HepG2 (cell line): ENCODE measurements around the gene CC2D1A. TPM values are rescaled to one million over a fixed set of nuclear protein-coding genes. Genes with fewer than 3 reads are reported as not detected.

Source experiments
- ATAC-seq: fragments of 200-7000 bp; cut with Tn5 transposase; 3 replicates; pipeline ENCODE4 v1.9.1; 2020; ENCODE audit warnings: mild to moderate bottlenecking, moderate library complexity
- BruUV-seq: library from RNA; stranded (reverse); fragments of 400-500 nt; replicated peaks from 2 replicates; lab custom pipeline; 2021; lab: Mats Ljungman, UMichigan
- CTCF ChIA-PET: fragments of 300-600 bp; formaldehyde crosslinking; extraction: SDS; loops from one replicate; lab custom pipeline; 2021; ENCODE audit warnings: low total read pairs, inconsistent platforms, low intra/inter-chr PET ratio; lab: Yijun Ruan, JAX
- POLR2A ChIA-PET: fragments of 350-600 bp; sonication (Branson Sonifier 250); formaldehyde crosslinking; loops from one replicate; lab custom pipeline; 2020; ENCODE audit warnings: antibody characterized with exemption, inconsistent platforms; lab: Yijun Ruan, JAX
- DNase-seq: peaks from one replicate; pipeline ENCODE4 v3.0.0-alpha.2; 2015; ENCODE audit warnings: low spot score
- FAIRE-seq: peaks from 3 replicates; lab custom pipeline; 2011; peaks lifted over from hg19 to GRCh38; lab: Jason Lieb, UNC
- H2AFZ ChIP-seq: one replicate; pipeline ENCODE4 v1.6.1; 2011; ENCODE audit warnings: low read length, inconsistent platforms
- H3K27ac ChIP-seq: fragments of 300-600 bp; 3 replicates; pipeline ENCODE4 v1.8.0; 2011; ENCODE audit warnings: mixed run types, mild to moderate bottlenecking, mixed read lengths, low read length, inconsistent platforms; ENCODE audit not compliant: insufficient read depth; ENCODE audit errors: extremely low read length
- H3K27me3 ChIP-seq, 2 experiments: fragments of 200-600 bp in 1 of 2; 2 replicates in 1 of 2; 3 replicates in 1 of 2; pipeline versions ENCODE4 v1.6.0 to v1.8.0; 2011; ENCODE audit warnings: low read length in 2 of 2, mild to moderate bottlenecking in 2 of 2, moderate library complexity in 2 of 2, inconsistent platforms in 1 of 2; ENCODE audit not compliant: insufficient read depth in 2 of 2, control insufficient read depth in 1 of 2
- H3K36me3 ChIP-seq, 2 experiments: fragments of 200-600 bp in 1 of 2; replicated peaks in 1 of 2; 2 replicates in 1 of 2; 3 replicates in 1 of 2; pipeline versions ENCODE4 v1.5.1 to v1.8.0; 2011; ENCODE audit warnings: low read length in 2 of 2, inconsistent platforms in 1 of 2; ENCODE audit not compliant: insufficient read depth in 2 of 2, control insufficient read depth in 1 of 2
- H3K4me1 ChIP-seq: 2 replicates; pipeline ENCODE4 v1.5.1; 2012; ENCODE audit warnings: low read length, inconsistent platforms; ENCODE audit not compliant: insufficient read depth
- H3K4me2 ChIP-seq: 2 replicates; pipeline ENCODE4 v1.6.0; 2011; ENCODE audit warnings: low read depth, low read length, inconsistent platforms
- H3K4me3 ChIP-seq, 3 experiments: fragments of 200-600 bp in 1 of 3; sonication (generic), shearing (Covaris generic) in 1 of 3; replicated peaks in 1 of 3; 2 replicates each; pipeline ENCODE4 v1.5.1; 2011 to 2016; ENCODE audit warnings: low read length in 3 of 3, inconsistent platforms in 2 of 3, low read depth in 2 of 3, mild to moderate bottlenecking in 2 of 3, control low read depth in 1 of 3, mixed read lengths in 1 of 3; ENCODE audit not compliant: insufficient read depth in 1 of 3
- H3K79me2 ChIP-seq: one replicate; pipeline ENCODE4 v1.6.1; 2011; ENCODE audit warnings: low read length, inconsistent platforms; ENCODE audit not compliant: insufficient read depth
- H3K9ac ChIP-seq: 2 replicates; pipeline ENCODE4 v1.6.0; 2011; ENCODE audit warnings: mild to moderate bottlenecking, low read depth, low read length, inconsistent platforms; ENCODE audit not compliant: insufficient read depth
- H3K9me3 ChIP-seq: 2 replicates; pipeline ENCODE4 v1.5.1; 2012; ENCODE audit warnings: mild to moderate bottlenecking, low read length
- H4K20me1 ChIP-seq: 2 replicates; pipeline ENCODE4 v1.6.0; 2011; ENCODE audit warnings: inconsistent platforms, mild to moderate bottlenecking, low read length, moderate library complexity; ENCODE audit not compliant: insufficient read depth
- ASH2L ChIP-seq: fragments of 300-600, 200-600 bp; sonication (generic); IDR thresholded peaks from 2 replicates; pipeline ENCODE4 v1.7.0; 2017; ENCODE audit warnings: low read depth, mild to moderate bottlenecking, moderate library complexity, mixed read lengths, low read length; ENCODE audit not compliant: insufficient read length
- EHMT2 ChIP-seq: fragments of 200-600 bp; sonication (generic); IDR thresholded peaks from 2 replicates; pipeline ENCODE4 v1.7.0; 2017; ENCODE audit warnings: antibody characterized with exemption, low read depth, low read length, borderline replicate concordance
- GATAD1 ChIP-seq: IDR thresholded peaks from 2 replicates; pipeline ENCODE4 v1.6.1; 2016; ENCODE audit warnings: missing genetic modification reagents, missing compliant biosample characterization
- HES4 ChIP-seq: sonication (generic); formaldehyde crosslinking; IDR thresholded peaks from 2 replicates; pipeline ENCODE4 v1.9.0; 2021; ENCODE audit warnings: mild to moderate bottlenecking, missing genetic modification reagents, borderline replicate concordance
- HHEX ChIP-seq: IDR thresholded peaks from 2 replicates; pipeline ENCODE4 v1.6.1; 2016; ENCODE audit warnings: control low read depth
- NFIB ChIP-seq: sonication (generic); formaldehyde crosslinking; IDR thresholded peaks from 2 replicates; pipeline ENCODE4 v1.9.0; 2021; ENCODE audit warnings: missing genetic modification reagents, mild to moderate bottlenecking, borderline replicate concordance
- SOX6 ChIP-seq, 2 experiments: fragments of 450-650 bp in 1 of 2; sonication (generic) in 1 of 2; formaldehyde crosslinking in 1 of 2; IDR thresholded peaks; 2 replicates each; pipeline versions ENCODE4 v1.4.0 to v1.6.1; 2017 to 2020; ENCODE audit warnings: antibody characterized with exemption in 1 of 2, mild to moderate bottlenecking in 1 of 2, missing genetic modification reagents in 1 of 2
- SP140L ChIP-seq: sonication (generic); formaldehyde crosslinking; IDR thresholded peaks from 2 replicates; pipeline ENCODE4 v1.4.0; 2020; ENCODE audit warnings: missing genetic modification reagents, borderline replicate concordance
- SPEN ChIP-seq: sonication (generic); formaldehyde crosslinking; IDR thresholded peaks from 2 replicates; pipeline ENCODE4 v1.5.1; 2020; ENCODE audit warnings: low read depth, mild to moderate bottlenecking, missing genetic modification reagents
- STAG1 ChIP-seq: sonication (generic); formaldehyde crosslinking; IDR thresholded peaks from 2 replicates; pipeline ENCODE4 v1.4.0; 2020; ENCODE audit warnings: missing genetic modification reagents
- TCF12 ChIP-seq, 2 experiments: fragments of 450-650 bp in 1 of 2; sonication (generic) in 1 of 2; formaldehyde crosslinking in 1 of 2; IDR thresholded peaks; 2 replicates each; pipeline versions ENCODE4 v1.6.1 to v1.8.0; 2017 to 2022; ENCODE audit warnings: antibody characterized with exemption in 1 of 2, mild to moderate bottlenecking in 1 of 2, missing genetic modification reagents in 1 of 2, moderate library complexity in 1 of 2
- WGBS: methylation state at CpG from one replicate; pipeline ENCODE4 v1.1.6; 2017; ENCODE audit warnings: low lambda C conversion rate; 5-methylcytosine and 5-hydroxymethylcytosine counted together
- in situ Hi-C: cut with HindIII; loops from 2 replicates; pipeline ENCODE4 v1.10.0; 2017; ENCODE audit warnings: low pct_unique_long_range_greater_than_20kb; ENCODE audit not compliant: extremely low pct_ligation_motif_present
- intact Hi-C: fragments of 100-400 bp; cut with micrococcal nuclease; formaldehyde crosslinking; loops from one replicate; pipeline ENCODE4 v1.10.0; 2022; ENCODE audit not compliant: unreplicated experiment
- polyA plus RNA-seq, 8 experiments: library from polyadenylated mRNA; depleted of rRNA in 3 of 8; stranded (reverse) in 7 of 8; unstranded in 1 of 8; fragments of >200 nt; fragmentation: Illumina TruSeq in 4 of 8; extraction: Trizol in 4 of 8; gene quantifications; 2 replicates each; pipeline versions ENCODE4 v1.2.1 to v1.2.3, GENCODE V29; 2011 to 2016; ENCODE audit warnings: low read depth in 4 of 8, missing spikeins in 1 of 8, mixed read lengths in 1 of 8; ENCODE audit not compliant: insufficient read depth in 1 of 8
- total RNA-seq, 5 experiments: library from RNA; depleted of rRNA; stranded (reverse); fragments of >200 nt; fragmentation: Illumina TruSeq; extraction: Trizol; gene quantifications; 2 replicates each; pipeline ENCODE4 v1.2.3, GENCODE V29; 2016; ENCODE audit warnings: low read depth in 1 of 5
- TF ChIP-seq, protein P1 (sequence below): sonication (generic); formaldehyde crosslinking; IDR thresholded peaks from 2 replicates; pipeline ENCODE4 v1.8.1; 2022; ENCODE audit warnings: low read depth, mild to moderate bottlenecking, missing genetic modification reagents

The CC2D1A gene
- total and polyA plus RNA-seq, 2 of the 13 experiments (the other 11 are each of a cell fraction or from before 2014, with no cell fraction given) = 9.7 to 11.5 TPM

DNA sequence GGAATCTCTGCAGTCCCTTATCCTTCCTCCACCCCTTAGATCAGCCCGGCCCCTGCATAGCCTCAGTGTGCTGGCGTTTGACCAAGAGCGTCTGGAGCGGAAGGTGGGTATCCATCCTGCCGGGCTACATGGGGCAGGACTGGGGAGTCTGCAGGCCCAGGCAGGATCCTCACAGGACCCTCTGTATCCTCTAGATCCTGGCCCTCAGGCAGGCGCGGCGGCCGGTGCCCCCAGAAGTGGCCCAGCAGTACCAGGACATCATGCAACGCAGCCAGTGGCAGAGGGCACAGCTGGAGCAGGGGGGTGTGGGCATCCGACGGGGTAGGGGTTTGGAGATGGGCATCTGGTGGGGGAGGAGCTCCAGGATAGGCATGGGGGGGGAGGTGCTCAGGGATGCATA lies 23.3 kb downstream of the CC2D1A start:
- no peak for DNase-seq

More for the DNA sequence above, 23.3 kb downstream of the CC2D1A start:
- H3K27ac ChIP-seq = no peak overlapping the region
- no peak overlapping the region for H3K9ac ChIP-seq
- FAIRE-seq = no peak
- 95% methylated on average over 8 of the region's 12 CpGs for WGBS
- H3K27me3 ChIP-seq = peaks cover 0 to 4% of the 10 kb centered on the region in 2 experiments; a peak in 1 of 5 replicates
- H4K20me1 ChIP-seq = no peaks in the 10 kb centered on the region
- ChIA-PET POLR2A (no interaction called here), CTCF (no interaction called here)
- no peaks in the 10 kb centered on the region for H3K79me2 ChIP-seq
- no peak for ATAC-seq
- no TSS peak for BruUV-seq
- no peaks in the 10 kb centered on the region for H3K9me3 ChIP-seq
- intact Hi-C loops (no loop called here), in situ Hi-C loops (no loop called here)
- no peak overlapping the region for H3K4me3 ChIP-seq
- peaks cover 2% of the 10 kb centered on the region for H3K4me1 ChIP-seq
- H3K4me2 ChIP-seq = no peak overlapping the region
- H2AFZ ChIP-seq = no peak overlapping the region
- no peak for TF ChIP-seq TCF12 (IDR thresholded peaks at IDR 0.05)
- TF ChIP-seq TCF12 (CRISPR knock-in tag; IDR thresholded peaks at IDR 0.05) = no peak
- no peak for TF ChIP-seq HES4 (CRISPR knock-in tag)
- no peak for TF ChIP-seq NFIB (CRISPR knock-in tag)
- no peak for TF ChIP-seq STAG1 (CRISPR knock-in tag)
- TF ChIP-seq SP140L = no peak
- no peak for TF ChIP-seq EHMT2
- no peak for TF ChIP-seq SOX6 (IDR thresholded peaks at IDR 0.05)
- no peak for TF ChIP-seq SOX6 (CRISPR knock-in tag; IDR thresholded peaks at IDR 0.05)
- no peak for TF ChIP-seq HHEX
- TF ChIP-seq SPEN (CRISPR knock-in tag) = no peak
- TF ChIP-seq GATAD1 (CRISPR knock-in tag) = no peak
- TF ChIP-seq, protein P1, sequence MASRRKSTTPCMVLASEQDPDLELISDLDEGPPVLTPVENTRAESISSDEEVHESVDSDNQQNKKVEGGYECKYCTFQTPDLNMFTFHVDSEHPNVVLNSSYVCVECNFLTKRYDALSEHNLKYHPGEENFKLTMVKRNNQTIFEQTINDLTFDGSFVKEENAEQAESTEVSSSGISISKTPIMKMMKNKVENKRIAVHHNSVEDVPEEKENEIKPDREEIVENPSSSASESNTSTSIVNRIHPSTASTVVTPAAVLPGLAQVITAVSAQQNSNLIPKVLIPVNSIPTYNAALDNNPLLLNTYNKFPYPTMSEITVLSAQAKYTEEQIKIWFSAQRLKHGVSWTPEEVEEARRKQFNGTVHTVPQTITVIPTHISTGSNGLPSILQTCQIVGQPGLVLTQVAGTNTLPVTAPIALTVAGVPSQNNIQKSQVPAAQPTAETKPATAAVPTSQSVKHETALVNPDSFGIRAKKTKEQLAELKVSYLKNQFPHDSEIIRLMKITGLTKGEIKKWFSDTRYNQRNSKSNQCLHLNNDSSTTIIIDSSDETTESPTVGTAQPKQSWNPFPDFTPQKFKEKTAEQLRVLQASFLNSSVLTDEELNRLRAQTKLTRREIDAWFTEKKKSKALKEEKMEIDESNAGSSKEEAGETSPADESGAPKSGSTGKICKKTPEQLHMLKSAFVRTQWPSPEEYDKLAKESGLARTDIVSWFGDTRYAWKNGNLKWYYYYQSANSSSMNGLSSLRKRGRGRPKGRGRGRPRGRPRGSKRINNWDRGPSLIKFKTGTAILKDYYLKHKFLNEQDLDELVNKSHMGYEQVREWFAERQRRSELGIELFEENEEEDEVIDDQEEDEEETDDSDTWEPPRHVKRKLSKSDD (CRISPR knock-in tag) = no peak
- no peak for TF ChIP-seq ASH2L
- TF ChIP-seq, all 625 proteins: peak for 0
- peaks cover 8 to 21% of the 10 kb centered on the region in 2 experiments for H3K36me3 ChIP-seq
